ENCODE data around the gene PHRF1. TPM values are rescaled to one million over a fixed set of nuclear protein-coding genes. Genes with fewer than 3 reads are reported as not detected.

The PHRF1 gene
- total RNA-seq, 1 donor, result 29.4 TPM

- no peak for TF ChIP-seq CTCF (IDR thresholded peaks at IDR 0.05; ENCODE audit: insufficient read depth, low read depth, low read length)
- no peak for DNase-seq (ENCODE audit: low read depth)
- H3K4me3 ChIP-seq (ENCODE audit: low read depth, low read length), result no peak overlapping the region
Measured at GRCh38 chr11:530960-531831, 45.1 kb upstream of the PHRF1 start.

GRCh38 chr11:531919-532526 lies 44.2 kb upstream of the PHRF1 start:
- no peak for DNase-seq (ENCODE audit: low read depth)
- H3K4me3 ChIP-seq (ENCODE audit: low read depth, low read length), result no peak overlapping the region
- no peak for TF ChIP-seq CTCF (IDR thresholded peaks at IDR 0.05; ENCODE audit: insufficient read depth, low read depth, low read length)

GRCh38 chr11:532527-532985 lies 43.7 kb upstream of the PHRF1 start:
- no peak for DNase-seq (ENCODE audit: low read depth)

GRCh38 chr11:532986-533585 lies 43.2 kb upstream of the PHRF1 start:
- no peak for DNase-seq (ENCODE audit: low read depth)
- no peak overlapping the region for H3K4me3 ChIP-seq (ENCODE audit: low read depth, low read length)
- no peak for TF ChIP-seq CTCF (IDR thresholded peaks at IDR 0.05; ENCODE audit: insufficient read depth, low read depth, low read length)

More at GRCh38 chr11:532527-532985, 43.7 kb upstream of the PHRF1 start:
- no peak overlapping the region for H3K4me3 ChIP-seq (ENCODE audit: low read depth, low read length)
- TF ChIP-seq CTCF (IDR thresholded peaks at IDR 0.05; ENCODE audit: insufficient read depth, low read depth, low read length), result no peak

- TF ChIP-seq CTCF (IDR thresholded peaks at IDR 0.05; ENCODE audit: insufficient read depth, low read depth, low read length), result no peak
- DNase-seq (ENCODE audit: low read depth), result no peak
- H3K4me3 ChIP-seq (ENCODE audit: low read depth, low read length), result peak overlapping the region; percentile 79
Measured at GRCh38 chr11:533586-534395, 42.5 kb upstream of the PHRF1 start.

Measured in fibroblast of villous mesenchyme (primary cell).